HepG2 (cell line): ENCODE results near the gene DNAAF8. TPM values are rescaled to one million over a fixed set of nuclear protein-coding genes. Genes with fewer than 3 reads are reported as not detected.

Experiments
- ATAD3A ChIP-seq: sonication (generic); formaldehyde crosslinking; IDR thresholded peaks from 2 replicates; pipeline ENCODE4 v1.4.0; 2020; ENCODE audit warnings: missing genetic modification reagents
- CREBL2 ChIP-seq: sonication (generic); formaldehyde crosslinking; IDR thresholded peaks from 2 replicates; pipeline ENCODE4 v1.8.1; 2023; ENCODE audit warnings: missing genetic modification reagents, mild to moderate bottlenecking, borderline replicate concordance
- E2F5 ChIP-seq: sonication (generic); formaldehyde crosslinking; conservative IDR thresholded peaks from 2 replicates; pipeline ENCODE4 v1.4.0; 2020; ENCODE audit warnings: missing genetic modification reagents
- ETV6 ChIP-seq: sonication (generic); formaldehyde crosslinking; conservative IDR thresholded peaks from 2 replicates; pipeline ENCODE4 v1.4.0; 2020; ENCODE audit warnings: missing genetic modification reagents
- KDM2A ChIP-seq: sonication (generic); formaldehyde crosslinking; IDR thresholded peaks from 2 replicates; pipeline ENCODE4 v1.4.0; 2020; ENCODE audit warnings: low read depth, missing genetic modification reagents, borderline replicate concordance
- KLF13 ChIP-seq: sonication (generic); formaldehyde crosslinking; IDR thresholded peaks from 2 replicates; pipeline ENCODE4 v1.4.0; 2020; ENCODE audit warnings: mild to moderate bottlenecking, missing genetic modification reagents
- MNT ChIP-seq: fragments of 450-650 bp; IDR thresholded peaks from 2 replicates; pipeline ENCODE4 v1.6.1; 2016
- MYNN ChIP-seq: sonication (generic); formaldehyde crosslinking; IDR thresholded peaks from 2 replicates; pipeline ENCODE4 v1.4.0; 2020; ENCODE audit warnings: mild to moderate bottlenecking, low read depth, missing genetic modification reagents
- NCOA2 ChIP-seq: sonication (generic); formaldehyde crosslinking; IDR thresholded peaks from 2 replicates; pipeline ENCODE4 v1.8.0; 2022; ENCODE audit warnings: inconsistent platforms
- NFATC3 ChIP-seq: sonication (generic); formaldehyde crosslinking; IDR thresholded peaks from 2 replicates; pipeline ENCODE4 v1.5.1; 2020; ENCODE audit warnings: mild to moderate bottlenecking, missing genetic modification reagents
- POLR2AphosphoS5 ChIP-seq: IDR thresholded peaks from 2 replicates; pipeline ENCODE4 v1.6.1; 2012; ENCODE audit warnings: low read depth, low read length
- PREB ChIP-seq: sonication (generic); formaldehyde crosslinking; IDR thresholded peaks from 2 replicates; pipeline ENCODE4 v1.4.0; 2020; ENCODE audit warnings: missing genetic modification reagents
- PRPF4 ChIP-seq: fragments of 200-400 bp; formaldehyde crosslinking; IDR thresholded peaks from 2 replicates; pipeline ENCODE4 v1.6.1; 2016; ENCODE audit warnings: low read length, low read depth; ENCODE audit not compliant: poor library complexity, severe bottlenecking
- SOX13 ChIP-seq, 3 experiments: fragments of 450-650 bp in 1 of 3; sonication (generic) in 1 of 3; formaldehyde crosslinking in 1 of 3; IDR thresholded peaks in 2 of 3; conservative IDR thresholded peaks in 1 of 3; 2 replicates each; pipeline versions ENCODE4 v1.5.0 to v1.6.1; 2016 to 2020; ENCODE audit warnings: antibody characterized with exemption in 1 of 3, mild to moderate bottlenecking in 1 of 3, missing compliant biosample characterization in 1 of 3, missing genetic modification reagents in 1 of 3, moderate library complexity in 1 of 3
- SRF ChIP-seq: IDR thresholded peaks from 2 replicates; pipeline ENCODE4 v1.6.1; 2011; ENCODE audit warnings: mild to moderate bottlenecking, low read depth, low read length, moderate library complexity
- TEAD2 ChIP-seq: sonication (generic); formaldehyde crosslinking; IDR thresholded peaks from 2 replicates; pipeline ENCODE4 v1.9.0; 2021; ENCODE audit warnings: missing genetic modification reagents
- XBP1 ChIP-seq: sonication (generic); formaldehyde crosslinking; IDR thresholded peaks from 2 replicates; pipeline ENCODE4 v1.5.0; 2020; ENCODE audit warnings: missing genetic modification reagents
- ZFP1 ChIP-seq: IDR thresholded peaks from 2 replicates; pipeline ENCODE4 v1.6.1; 2016
- ZIK1 ChIP-seq: sonication (generic); formaldehyde crosslinking; IDR thresholded peaks from 2 replicates; pipeline ENCODE4 v1.5.0; 2020; ENCODE audit warnings: mild to moderate bottlenecking, low read depth, missing genetic modification reagents, borderline replicate concordance
- ZNF12 ChIP-seq: sonication (generic); formaldehyde crosslinking; IDR thresholded peaks from 2 replicates; pipeline ENCODE4 v1.5.0; 2020; ENCODE audit warnings: missing genetic modification reagents
- ZNF124 ChIP-seq: sonication (generic); formaldehyde crosslinking; IDR thresholded peaks from 2 replicates; pipeline ENCODE4 v1.4.0; 2020; ENCODE audit warnings: missing genetic modification reagents
- ZNF234 ChIP-seq: sonication (generic); formaldehyde crosslinking; conservative IDR thresholded peaks from 2 replicates; pipeline ENCODE4 v1.5.1; 2020; ENCODE audit warnings: mild to moderate bottlenecking, missing genetic modification reagents
- ZNF326 ChIP-seq: sonication (generic); formaldehyde crosslinking; IDR thresholded peaks from 2 replicates; pipeline ENCODE4 v1.4.0; 2020; ENCODE audit warnings: missing genetic modification reagents, borderline replicate concordance
- ZNF329 ChIP-seq: sonication (generic); formaldehyde crosslinking; IDR thresholded peaks from 2 replicates; pipeline ENCODE4 v1.9.0; 2021; ENCODE audit warnings: low read depth, mild to moderate bottlenecking, missing genetic modification reagents
- ZNF343 ChIP-seq: sonication (generic); formaldehyde crosslinking; IDR thresholded peaks from 2 replicates; pipeline ENCODE4 v1.4.0; 2020; ENCODE audit warnings: mild to moderate bottlenecking, missing genetic modification reagents
- ZNF777 ChIP-seq: sonication (generic); formaldehyde crosslinking; IDR thresholded peaks from 2 replicates; pipeline ENCODE4 v1.4.0; 2020; ENCODE audit warnings: missing genetic modification reagents
- ZNF83 ChIP-seq: sonication (generic); formaldehyde crosslinking; IDR thresholded peaks from 2 replicates; pipeline ENCODE4 v1.4.0; 2020; ENCODE audit warnings: missing genetic modification reagents, mild to moderate bottlenecking, borderline replicate concordance
- ZNF839 ChIP-seq: sonication (generic); formaldehyde crosslinking; IDR thresholded peaks from 2 replicates; pipeline ENCODE4 v1.4.0; 2020; ENCODE audit warnings: missing genetic modification reagents, mild to moderate bottlenecking, borderline replicate concordance
- ZSCAN30 ChIP-seq: sonication (generic); formaldehyde crosslinking; IDR thresholded peaks from 2 replicates; pipeline ENCODE4 v1.5.0; 2020; ENCODE audit warnings: mild to moderate bottlenecking, missing genetic modification reagents
- polyA plus RNA-seq, 8 experiments: library from polyadenylated mRNA; depleted of rRNA in 3 of 8; stranded (reverse) in 7 of 8; unstranded in 1 of 8; fragments of >200 nt; fragmentation: Illumina TruSeq in 4 of 8; extraction: Trizol in 4 of 8; gene quantifications; 2 replicates each; pipeline versions ENCODE4 v1.2.1 to v1.2.3, GENCODE V29; 2011 to 2016; ENCODE audit warnings: low read depth in 4 of 8, missing spikeins in 1 of 8, mixed read lengths in 1 of 8; ENCODE audit not compliant: insufficient read depth in 1 of 8
- total RNA-seq, 5 experiments: library from RNA; depleted of rRNA; stranded (reverse); fragments of >200 nt; fragmentation: Illumina TruSeq; extraction: Trizol; gene quantifications; 2 replicates each; pipeline ENCODE4 v1.2.3, GENCODE V29; 2016; ENCODE audit warnings: low read depth in 1 of 5

Gene DNAAF8
- total and polyA plus RNA-seq, 2 of the 13 experiments (the other 11 are each of a cell fraction or from before 2014, with no cell fraction given), result 0.44 TPM; not detected in 1

GRCh38 chr16:4734063-4734729 is at the start of gene DNAAF8, which contains the start of gene ANKS3 (continued):
- TF ChIP-seq NFATC3 (CRISPR knock-in tag) (no peak), ZNF234 (CRISPR knock-in tag) (no peak), POLR2AphosphoS5 (peak; percentile 29; the same call in 1 of the 2 replicates), ZNF326 (CRISPR knock-in tag) (no peak), TEAD2 (peak; percentile 78; the same call in 1 of the 2 replicates), MNT (peak; percentile 63), KLF13 (CRISPR knock-in tag) (no peak), XBP1 (CRISPR knock-in tag) (no peak; the same call in 1 of the 2 replicates), KDM2A (CRISPR knock-in tag) (peak; percentile 87; the same call in 1 of the 2 replicates), CREBL2 (CRISPR knock-in tag) (no peak), ZNF343 (no peak; the same call in 1 of the 2 replicates), MYNN (no peak), NCOA2 (peak; percentile 21; the same call in 1 of the 2 replicates), ZNF329 (CRISPR knock-in tag) (no peak), ZNF777 (CRISPR knock-in tag) (peak; percentile 77), SRF (no peak), ZSCAN30 (CRISPR knock-in tag) (no peak), ATAD3A (no peak), E2F5 (peak; percentile 44; the same call in 1 of the 2 replicates), ZNF124 (CRISPR knock-in tag) (peak; percentile 33; the same call in 1 of the 2 replicates), ZNF12 (CRISPR knock-in tag) (no peak; the same call in 1 of the 2 replicates), PREB (no peak), PRPF4 (no peak), ZIK1 (CRISPR knock-in tag) (no peak; the same call in 1 of the 2 replicates), ZNF839 (CRISPR knock-in tag) (no peak), SOX13 (IDR thresholded peaks at IDR 0.05) (no peak), SOX13 (CRISPR knock-in tag; conservative IDR thresholded peaks at IDR 0.05 in 1 of 2, IDR thresholded peaks at IDR 0.05 in 1 of 2) (peak; percentile 13 to 45; a peak in 1 of 4 replicates), ZNF83 (CRISPR knock-in tag) (no peak), ETV6 (CRISPR knock-in tag) (peak; percentile 80; the same call in 1 of the 2 replicates), ZFP1 (CRISPR knock-in tag) (no peak)
